D341Med (cell line): Measurements from ENCODE around the gene KCNK4.

ENCODE experiments used
- DNase-seq: peaks from one replicate; pipeline ENCODE4 v3.0.0; 2012; ENCODE audit warnings: low spot score

The KCNK4 gene

DNA sequence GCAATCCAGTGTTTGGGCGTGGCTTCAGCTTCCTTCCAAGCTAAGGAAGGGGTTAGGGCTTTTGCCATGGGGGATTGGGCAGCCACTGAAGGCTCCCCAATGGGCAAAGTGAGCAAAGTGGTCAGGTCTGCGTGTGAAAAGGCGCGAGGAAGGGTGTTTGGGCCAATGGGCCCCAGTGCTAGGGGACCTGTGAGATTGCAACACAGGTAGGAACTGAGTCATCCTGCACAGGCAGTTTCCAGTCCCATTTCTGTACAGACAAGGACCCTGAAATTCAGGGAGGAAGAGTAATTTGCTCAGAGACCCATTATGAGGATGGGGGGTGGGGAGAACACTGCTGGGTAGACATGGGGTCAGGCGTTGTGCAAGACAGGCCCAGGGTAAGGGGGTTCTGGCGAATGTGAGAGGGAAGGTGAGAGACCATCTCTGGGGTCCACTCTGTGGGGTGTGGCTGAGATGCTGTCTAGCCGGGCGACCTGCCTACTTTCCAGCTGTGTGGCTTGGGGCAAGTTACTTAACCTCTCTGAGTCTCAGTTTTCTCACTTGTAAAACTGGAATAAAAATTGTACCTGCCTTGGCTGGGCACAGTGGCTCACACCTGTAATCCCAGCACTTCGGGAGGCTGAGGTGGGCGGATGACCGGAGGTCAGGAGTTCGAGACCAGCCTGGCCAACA is 56.2 kb downstream of the KCNK4 start:
- DNase-seq = no peak

DNA sequence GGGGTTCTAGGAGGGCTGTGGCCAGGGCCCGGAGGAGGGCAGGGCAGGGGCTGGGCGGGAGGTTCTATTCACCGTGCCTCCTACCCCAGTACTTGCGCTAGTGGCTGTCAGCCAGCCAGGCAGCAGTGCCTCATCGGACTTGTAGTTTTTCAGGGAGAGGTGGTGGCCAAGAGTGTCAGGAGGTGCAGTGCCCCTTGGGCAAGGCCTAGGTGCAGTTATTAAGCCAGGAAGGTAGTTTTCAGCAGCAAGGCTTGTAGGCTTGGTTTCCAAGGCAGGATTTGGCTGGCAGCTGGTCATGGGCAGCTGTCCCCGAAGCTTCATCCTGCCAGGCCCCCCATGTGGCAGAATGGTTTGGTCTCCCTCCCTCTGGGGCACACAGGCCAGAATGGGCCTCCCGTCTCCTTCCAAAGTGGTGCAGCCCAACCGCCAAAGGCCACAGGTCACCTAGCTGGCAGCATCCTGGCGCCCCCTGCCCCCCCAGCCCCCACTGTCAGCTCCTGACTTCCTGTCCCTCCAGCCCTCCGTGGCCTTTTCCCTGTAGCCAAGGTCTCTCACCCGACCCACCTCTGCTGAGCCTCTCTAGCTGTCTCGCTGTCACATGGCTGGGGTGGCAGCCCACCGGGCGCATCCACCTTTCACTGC is 57.4 kb downstream of the KCNK4 start:
- DNase-seq = no peak

DNA sequence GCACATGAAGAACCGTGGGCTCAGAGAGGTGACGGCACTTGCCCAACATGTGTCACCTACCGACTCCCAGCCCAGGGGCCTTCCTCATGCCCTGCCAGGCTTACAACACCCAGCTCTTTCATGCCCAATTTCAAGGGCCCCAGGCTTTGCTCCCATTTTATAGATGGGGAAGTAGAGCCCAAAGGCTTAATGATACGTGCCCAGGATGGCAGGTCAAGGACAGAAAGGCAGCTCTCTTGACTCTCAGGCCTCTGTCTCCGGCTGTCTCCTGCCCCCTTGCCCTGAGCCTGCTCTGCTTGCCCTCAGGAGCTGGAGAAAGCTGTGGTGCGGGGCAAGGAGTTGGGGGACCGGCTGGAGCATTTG is 57.9 kb downstream of the KCNK4 start:
- no peak for DNase-seq

DNA sequence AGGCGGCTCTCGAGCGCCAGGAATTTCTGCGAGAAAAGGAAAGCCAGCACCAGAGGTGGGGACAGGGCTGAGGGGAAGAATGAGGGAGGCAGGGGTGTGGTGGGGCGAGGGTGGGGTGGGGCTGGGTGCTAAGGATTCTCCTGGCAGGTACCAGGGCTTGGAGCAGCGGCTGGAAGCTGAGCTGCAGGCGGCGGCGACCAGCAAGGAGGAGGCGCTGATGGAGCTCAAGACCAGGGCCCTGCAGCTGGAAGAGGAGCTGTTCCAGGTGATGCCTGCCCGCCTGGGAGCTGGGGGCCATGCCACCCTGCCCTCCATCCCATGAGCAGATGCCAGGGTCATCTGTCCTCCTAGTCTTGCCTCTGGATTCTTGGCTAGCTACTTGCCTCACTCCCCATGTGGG is 58.3 kb downstream of the KCNK4 start:
- DNase-seq = no peak
